ENCODE data around the gene FAM107B.

GRCh38 chr10:14798636-14799035 lies 23.9 kb upstream of the FAM107B start:
- no peak for TF ChIP-seq CTCF (conservative IDR thresholded peaks at IDR 0.05)
- TF ChIP-seq ZFX (IDR thresholded peaks at IDR 0.05) = no peak
